SK-N-SH treated with all-trans-retinoic acid at 6 μM for 48 hours (cell line): ENCODE results near the gene SPTBN4.

ENCODE experiments used
- ATAC-seq: fragments of 200-7000 bp; cut with Tn5 transposase; 3 replicates; pipeline ENCODE4 v1.9.1; 2020; ENCODE audit warnings: mild to moderate bottlenecking, moderate library complexity
- ARNTL ChIP-seq: fragments of 450-650 bp; formaldehyde crosslinking; IDR thresholded peaks from 2 replicates; pipeline ENCODE4 v1.5.0; 2020; ENCODE audit warnings: low read depth, mild to moderate bottlenecking, moderate library complexity, borderline replicate concordance
- BACH2 ChIP-seq: fragments of 250-450 bp; sonication (Bioruptor Pico); IDR thresholded peaks from 2 replicates; pipeline ENCODE4 v1.9.0; 2021; ENCODE audit warnings: mild to moderate bottlenecking, borderline replicate concordance
- CREB5 ChIP-seq: fragments of 250-450 bp; sonication (Bioruptor Pico); IDR thresholded peaks from 2 replicates; pipeline ENCODE4 v1.5.1; 2020; ENCODE audit warnings: low read depth, mild to moderate bottlenecking, moderate library complexity
- CSDC2 ChIP-seq: fragments of 250-450 bp; sonication (Bioruptor Pico); IDR thresholded peaks from 2 replicates; pipeline ENCODE4 v1.5.0; 2020; ENCODE audit warnings: mild to moderate bottlenecking, moderate library complexity
- ESRRG ChIP-seq: fragments of 250-450 bp; sonication (Bioruptor Pico); IDR thresholded peaks from 2 replicates; pipeline ENCODE4 v1.6.1; 2021; ENCODE audit warnings: mild to moderate bottlenecking
- GLIS3 ChIP-seq: fragments of 250-450 bp; sonication (Bioruptor Pico); IDR thresholded peaks from 2 replicates; pipeline ENCODE4 v1.5.0; 2020; ENCODE audit warnings: mild to moderate bottlenecking, moderate library complexity
- ISL1 ChIP-seq: fragments of 250-450 bp; sonication (Bioruptor Pico); IDR thresholded peaks from 2 replicates; pipeline ENCODE4 v2.1.2; 2022; ENCODE audit warnings: mild to moderate bottlenecking, moderate library complexity
- PATZ1 ChIP-seq: fragments of 250-450 bp; sonication (Bioruptor Pico); IDR thresholded peaks from 2 replicates; pipeline ENCODE4 v1.8.0; 2020; ENCODE audit warnings: mild to moderate bottlenecking, moderate library complexity, borderline replicate concordance
- PPARA ChIP-seq: fragments of 250-450 bp; sonication (Bioruptor Pico); IDR thresholded peaks from 2 replicates; pipeline ENCODE4 v1.5.0; 2020; ENCODE audit warnings: mild to moderate bottlenecking, borderline replicate concordance
- RARB ChIP-seq: fragments of 250-450 bp; sonication (Bioruptor Pico); IDR thresholded peaks from 2 replicates; pipeline ENCODE4 v1.8.0; 2021; ENCODE audit warnings: mild to moderate bottlenecking, moderate library complexity
- SNAI2 ChIP-seq: fragments of 250-450 bp; sonication (Bioruptor Pico); IDR thresholded peaks from 2 replicates; pipeline ENCODE4 v1.5.0; 2020; ENCODE audit warnings: mild to moderate bottlenecking, moderate library complexity
- TCF4 ChIP-seq: fragments of 250-450 bp; sonication (Bioruptor Pico); IDR thresholded peaks from 2 replicates; pipeline ENCODE4 v1.8.0; 2021; ENCODE audit warnings: mild to moderate bottlenecking, moderate library complexity, borderline replicate concordance
- TOX ChIP-seq: fragments of 250-450 bp; sonication (Bioruptor Pico); IDR thresholded peaks from 2 replicates; pipeline ENCODE4 v1.8.0; 2021; ENCODE audit warnings: mild to moderate bottlenecking, moderate library complexity, borderline replicate concordance
- TSHZ2 ChIP-seq: fragments of 250-450 bp; sonication (Bioruptor Pico); IDR thresholded peaks from 2 replicates; pipeline ENCODE4 v1.5.0; 2020; ENCODE audit warnings: mild to moderate bottlenecking, moderate library complexity
- ZC3H10 ChIP-seq: fragments of 250-450 bp; sonication (Bioruptor Pico); IDR thresholded peaks from 2 replicates; pipeline ENCODE4 v1.5.1; 2021; ENCODE audit warnings: mild to moderate bottlenecking, moderate library complexity
- ZFP3 ChIP-seq: fragments of 250-450 bp; sonication (Bioruptor Pico); IDR thresholded peaks from 2 replicates; pipeline ENCODE4 v1.5.0; 2020; ENCODE audit warnings: mild to moderate bottlenecking, moderate library complexity
- ZFP30 ChIP-seq: fragments of 450-650 bp; formaldehyde crosslinking; IDR thresholded peaks from 2 replicates; pipeline ENCODE4 v1.5.0; 2022; ENCODE audit warnings: mild to moderate bottlenecking, moderate library complexity
- ZNF565 ChIP-seq: fragments of 450-650 bp; formaldehyde crosslinking; conservative IDR thresholded peaks from 2 replicates; pipeline ENCODE4 v1.5.0; 2020; ENCODE audit warnings: low read depth, mild to moderate bottlenecking, moderate library complexity
- ZNF70 ChIP-seq: fragments of 450-650 bp; formaldehyde crosslinking; IDR thresholded peaks from 2 replicates; pipeline ENCODE4 v1.5.0; 2020; ENCODE audit warnings: mild to moderate bottlenecking, moderate library complexity
- ZNF8 ChIP-seq: fragments of 450-650 bp; formaldehyde crosslinking; IDR thresholded peaks from 2 replicates; pipeline ENCODE4 v1.5.0; 2020; ENCODE audit warnings: mild to moderate bottlenecking, moderate library complexity
- TF ChIP-seq, protein P1 (sequence below): fragments of 250-450 bp; sonication (Bioruptor Pico); IDR thresholded peaks from 2 replicates; pipeline ENCODE4 v1.8.0; 2021; ENCODE audit warnings: low read depth, mild to moderate bottlenecking, moderate library complexity, borderline replicate concordance
- TF ChIP-seq, protein P2 (sequence below): fragments of 250-450 bp; sonication (Bioruptor Pico); IDR thresholded peaks from 2 replicates; pipeline ENCODE4 v1.5.1; 2021; ENCODE audit warnings: mild to moderate bottlenecking, moderate library complexity

SPTBN4 gene

GRCh38 chr19:40420766-40421765, 45.7 kb upstream of the SPTBN4 start:
- ATAC-seq, result peak; percentile 74
- TF ChIP-seq GLIS3 (CRISPR knock-in tag) (0 out of 2 replicates have a peak, but pooled peaks have one; percentile 58), ARNTL (CRISPR knock-in tag) (no peak), SNAI2 (peak; percentile 84; the same call in 1 of the 2 replicates), ZFP3 (CRISPR knock-in tag) (no peak), PATZ1 (CRISPR knock-in tag) (peak; percentile 92), ESRRG (CRISPR knock-in tag) (no peak), PPARA (no peak), ZNF8 (CRISPR knock-in tag) (no peak), ZFP30 (no peak), ZNF565 (no peak), CSDC2 (CRISPR knock-in tag) (no peak), ISL1 (CRISPR knock-in tag) (peak; percentile 20; the same call in 1 of the 2 replicates), RARB (CRISPR knock-in tag) (no peak), BACH2 (no peak), TSHZ2 (CRISPR knock-in tag) (peak; percentile 86), TCF4 (CRISPR knock-in tag) (peak; percentile 46), CREB5 (CRISPR knock-in tag) (no peak), ZC3H10 (CRISPR knock-in tag) (no peak), TOX (no peak), ZNF70 (CRISPR knock-in tag) (no peak)
- TF ChIP-seq, protein P1, sequence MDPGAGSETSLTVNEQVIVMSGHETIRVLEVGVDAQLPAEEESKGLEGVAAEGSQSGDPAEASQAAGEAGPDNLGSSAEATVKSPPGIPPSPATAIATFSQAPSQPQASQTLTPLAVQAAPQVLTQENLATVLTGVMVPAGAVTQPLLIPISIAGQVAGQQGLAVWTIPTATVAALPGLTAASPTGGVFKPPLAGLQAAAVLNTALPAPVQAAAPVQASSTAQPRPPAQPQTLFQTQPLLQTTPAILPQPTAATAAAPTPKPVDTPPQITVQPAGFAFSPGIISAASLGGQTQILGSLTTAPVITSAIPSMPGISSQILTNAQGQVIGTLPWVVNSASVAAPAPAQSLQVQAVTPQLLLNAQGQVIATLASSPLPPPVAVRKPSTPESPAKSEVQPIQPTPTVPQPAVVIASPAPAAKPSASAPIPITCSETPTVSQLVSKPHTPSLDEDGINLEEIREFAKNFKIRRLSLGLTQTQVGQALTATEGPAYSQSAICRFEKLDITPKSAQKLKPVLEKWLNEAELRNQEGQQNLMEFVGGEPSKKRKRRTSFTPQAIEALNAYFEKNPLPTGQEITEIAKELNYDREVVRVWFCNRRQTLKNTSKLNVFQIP, result no peak
- TF ChIP-seq, protein P2, sequence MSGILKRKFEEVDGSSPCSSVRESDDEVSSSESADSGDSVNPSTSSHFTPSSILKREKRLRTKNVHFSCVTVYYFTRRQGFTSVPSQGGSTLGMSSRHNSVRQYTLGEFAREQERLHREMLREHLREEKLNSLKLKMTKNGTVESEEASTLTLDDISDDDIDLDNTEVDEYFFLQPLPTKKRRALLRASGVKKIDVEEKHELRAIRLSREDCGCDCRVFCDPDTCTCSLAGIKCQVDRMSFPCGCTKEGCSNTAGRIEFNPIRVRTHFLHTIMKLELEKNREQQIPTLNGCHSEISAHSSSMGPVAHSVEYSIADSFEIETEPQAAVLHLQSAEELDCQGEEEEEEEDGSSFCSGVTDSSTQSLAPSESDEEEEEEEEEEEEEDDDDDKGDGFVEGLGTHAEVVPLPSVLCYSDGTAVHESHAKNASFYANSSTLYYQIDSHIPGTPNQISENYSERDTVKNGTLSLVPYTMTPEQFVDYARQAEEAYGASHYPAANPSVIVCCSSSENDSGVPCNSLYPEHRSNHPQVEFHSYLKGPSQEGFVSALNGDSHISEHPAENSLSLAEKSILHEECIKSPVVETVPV, result no peak
- TF ChIP-seq, all 23 proteins: peak for 6

DNA sequence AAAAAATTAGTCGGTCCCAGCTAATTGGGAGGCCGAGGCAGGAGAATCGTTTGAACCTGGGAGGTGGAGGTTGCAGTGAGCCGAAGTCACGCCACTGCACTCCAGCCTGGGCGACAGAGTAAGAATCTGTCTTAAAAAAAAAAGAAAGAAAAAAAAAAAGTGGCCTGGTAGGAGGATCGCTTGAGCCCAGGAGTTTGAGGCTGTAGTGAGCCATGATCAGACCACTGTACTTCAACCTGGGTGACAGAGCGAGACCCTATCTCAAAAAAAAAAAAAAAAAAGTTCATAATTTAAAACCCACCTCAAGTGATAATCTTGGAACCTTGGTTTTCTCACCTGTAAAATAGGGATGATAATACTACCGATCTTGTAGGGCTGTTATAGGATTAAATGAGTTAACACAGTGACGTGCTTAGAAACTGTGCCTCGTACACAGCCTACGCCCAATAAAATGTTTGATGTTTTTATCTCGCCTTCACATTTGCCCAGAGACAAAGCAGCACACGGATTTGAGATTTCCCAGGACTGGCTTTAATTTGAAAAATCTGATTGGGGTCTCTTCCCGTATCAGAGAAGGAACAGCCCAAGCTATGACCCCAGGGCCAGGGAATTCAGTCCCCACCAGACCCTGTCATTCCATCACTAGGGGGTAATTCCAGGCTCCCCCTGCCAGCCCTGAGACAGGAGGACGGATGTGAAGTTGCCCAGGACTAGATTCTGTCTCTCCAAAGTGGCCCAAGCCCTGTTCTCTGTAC, 44.6 kb upstream of the SPTBN4 start:
- ATAC-seq, result no peak
- no peak for TF ChIP-seq CSDC2 (CRISPR knock-in tag)
- TF ChIP-seq ARNTL (CRISPR knock-in tag), result no peak
- no peak for TF ChIP-seq SNAI2
- no peak for TF ChIP-seq BACH2
- TF ChIP-seq ZNF8 (CRISPR knock-in tag), result no peak
- no peak for TF ChIP-seq TSHZ2 (CRISPR knock-in tag)
- no peak for TF ChIP-seq ZC3H10 (CRISPR knock-in tag)
- no peak for TF ChIP-seq ZFP3 (CRISPR knock-in tag)
- TF ChIP-seq, protein P1, result no peak
- TF ChIP-seq ISL1 (CRISPR knock-in tag), result no peak
